ENCODE results near the gene ELP5. TPM values are rescaled to one million over a fixed set of nuclear protein-coding genes. Genes with fewer than 3 reads are reported as not detected.

Gene ELP5
- total RNA-seq, 1 donor = 21.7 TPM

- H3K4me3 ChIP-seq (ENCODE audit: insufficient read depth, low read length) = no peak overlapping the region
- H3K27me3 ChIP-seq (ENCODE audit: insufficient read depth, low read length) = peaks cover 51% of the 10 kb centered on the region
- H3K79me2 ChIP-seq (ENCODE audit: insufficient read depth, low read length) = no peaks in the 10 kb centered on the region
These were observed 40.7 kb downstream of the ELP5 start for GRCh38 chr17:7292729-7293128.

DNA sequence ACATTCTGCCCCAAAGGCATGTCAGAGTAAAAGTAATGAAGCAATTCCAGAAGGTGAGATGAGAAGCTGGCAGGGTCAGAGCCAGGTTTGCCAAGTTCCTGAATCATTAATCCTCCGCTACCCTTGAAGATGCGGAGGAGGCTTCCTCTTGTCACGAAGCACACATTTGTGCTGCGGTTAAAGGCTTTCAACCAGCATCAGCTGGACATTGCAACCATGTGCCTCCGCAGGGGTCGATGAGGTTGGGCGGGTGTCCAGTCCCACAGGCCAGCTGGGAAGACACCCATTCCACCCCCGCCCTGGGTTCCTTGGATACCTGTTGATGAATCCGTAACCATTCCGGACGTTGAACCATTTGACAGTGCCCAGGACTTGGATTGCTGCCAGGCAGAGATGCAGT, 41.1 kb downstream of the ELP5 start:
- no peak overlapping the region for H3K4me2 ChIP-seq (ENCODE audit: insufficient read depth, low read length)
- H3K4me1 ChIP-seq (ENCODE audit: insufficient read depth, low read length) = peaks cover 3% of the 10 kb centered on the region
- no peak overlapping the region for H3K4me3 ChIP-seq (ENCODE audit: insufficient read depth, low read length)
- TF ChIP-seq, protein P1, sequence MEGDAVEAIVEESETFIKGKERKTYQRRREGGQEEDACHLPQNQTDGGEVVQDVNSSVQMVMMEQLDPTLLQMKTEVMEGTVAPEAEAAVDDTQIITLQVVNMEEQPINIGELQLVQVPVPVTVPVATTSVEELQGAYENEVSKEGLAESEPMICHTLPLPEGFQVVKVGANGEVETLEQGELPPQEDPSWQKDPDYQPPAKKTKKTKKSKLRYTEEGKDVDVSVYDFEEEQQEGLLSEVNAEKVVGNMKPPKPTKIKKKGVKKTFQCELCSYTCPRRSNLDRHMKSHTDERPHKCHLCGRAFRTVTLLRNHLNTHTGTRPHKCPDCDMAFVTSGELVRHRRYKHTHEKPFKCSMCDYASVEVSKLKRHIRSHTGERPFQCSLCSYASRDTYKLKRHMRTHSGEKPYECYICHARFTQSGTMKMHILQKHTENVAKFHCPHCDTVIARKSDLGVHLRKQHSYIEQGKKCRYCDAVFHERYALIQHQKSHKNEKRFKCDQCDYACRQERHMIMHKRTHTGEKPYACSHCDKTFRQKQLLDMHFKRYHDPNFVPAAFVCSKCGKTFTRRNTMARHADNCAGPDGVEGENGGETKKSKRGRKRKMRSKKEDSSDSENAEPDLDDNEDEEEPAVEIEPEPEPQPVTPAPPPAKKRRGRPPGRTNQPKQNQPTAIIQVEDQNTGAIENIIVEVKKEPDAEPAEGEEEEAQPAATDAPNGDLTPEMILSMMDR (IDR thresholded peaks at IDR 0.05; ENCODE audit: extremely low read depth, low read depth, low read length) = no peak
- H3K27me3 ChIP-seq (ENCODE audit: insufficient read depth, low read length) = peaks cover 48% of the 10 kb centered on the region
- H4K20me1 ChIP-seq (ENCODE audit: insufficient read depth, low read length) = peaks cover 3% of the 10 kb centered on the region
- DNase-seq (ENCODE audit: insufficient read length, low spot score, missing footprints) = peak; percentile 91
- H3K9me3 ChIP-seq (ENCODE audit: low read depth, low read length) = no peaks in the 10 kb centered on the region
- H2AFZ ChIP-seq (ENCODE audit: low read length) = no peak overlapping the region
- no peaks in the 10 kb centered on the region for H3K36me3 ChIP-seq (ENCODE audit: insufficient read depth, low read length)
- no peaks in the 10 kb centered on the region for H3K79me2 ChIP-seq (ENCODE audit: insufficient read depth, low read length)
- no peak overlapping the region for H3K27ac ChIP-seq (ENCODE audit: low read depth, low read length)

More at GRCh38 chr17:7292729-7293128, 40.7 kb downstream of the ELP5 start:
- Histone ChIP-seq H2AFZ (ENCODE audit: low read length) (no peak overlapping the region), H3K4me2 (ENCODE audit: insufficient read depth, low read length) (no peak overlapping the region), H3K4me1 (ENCODE audit: insufficient read depth, low read length) (peaks cover 3% of the 10 kb centered on the region), H3K9me3 (ENCODE audit: low read depth, low read length) (no peaks in the 10 kb centered on the region), H3K36me3 (ENCODE audit: insufficient read depth, low read length) (no peaks in the 10 kb centered on the region), H3K27ac (ENCODE audit: low read depth, low read length) (no peak overlapping the region), H4K20me1 (ENCODE audit: insufficient read depth, low read length) (peaks cover 3% of the 10 kb centered on the region)
- TF ChIP-seq, protein P1 (IDR thresholded peaks at IDR 0.05; ENCODE audit: extremely low read depth, low read depth, low read length) = no peak
- DNase-seq (ENCODE audit: insufficient read length, low spot score, missing footprints) = peak; percentile 80

DNA sequence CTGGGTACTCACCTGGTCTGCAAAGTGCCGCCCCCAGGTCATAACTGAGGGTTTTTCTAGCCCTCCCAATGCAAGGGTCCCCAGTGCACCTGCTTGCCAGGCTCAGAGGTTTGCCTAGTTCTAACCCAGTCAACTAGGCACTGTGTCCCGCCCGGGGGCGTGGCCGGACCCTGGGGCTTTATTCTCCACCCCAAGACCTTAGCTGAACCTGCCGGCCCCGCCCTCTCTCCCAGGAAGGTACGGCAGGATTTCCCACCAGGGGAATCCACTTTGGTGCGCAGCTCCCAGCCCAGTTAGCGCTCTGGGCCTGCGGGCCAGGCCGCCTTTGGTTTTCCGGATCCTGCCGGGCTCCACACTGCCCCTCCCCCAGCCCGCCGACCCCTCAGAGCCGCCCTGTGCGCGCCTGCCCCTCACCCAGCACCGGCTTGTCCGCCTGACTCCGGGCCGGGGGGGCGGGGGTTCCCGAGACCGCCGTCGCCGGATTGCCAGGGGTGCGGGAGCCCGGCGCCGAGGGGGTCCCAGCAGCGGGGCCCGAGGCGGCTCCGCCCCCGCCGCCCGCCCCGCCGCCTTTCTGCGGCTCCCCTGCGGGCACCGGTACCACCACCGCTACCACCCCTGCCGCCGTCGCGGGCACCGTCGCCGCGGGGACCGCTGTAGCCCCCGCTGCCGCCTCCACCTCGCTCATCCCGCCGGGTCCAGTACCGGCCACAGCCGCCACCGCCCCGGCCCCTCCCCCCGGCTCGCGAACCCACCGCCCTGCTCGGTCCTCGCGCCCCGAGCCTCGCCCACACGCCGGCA, 42.0 kb downstream of the ELP5 start:
- Histone ChIP-seq H3K4me2 (ENCODE audit: insufficient read depth, low read length) (no peak overlapping the region), H3K27ac (ENCODE audit: low read depth, low read length) (no peak overlapping the region), H3K36me3 (ENCODE audit: insufficient read depth, low read length) (no peaks in the 10 kb centered on the region), H3K4me1 (ENCODE audit: insufficient read depth, low read length) (peaks cover 3% of the 10 kb centered on the region), H2AFZ (ENCODE audit: low read length) (no peak overlapping the region), H3K79me2 (ENCODE audit: insufficient read depth, low read length) (no peaks in the 10 kb centered on the region), H3K9me3 (ENCODE audit: low read depth, low read length) (no peaks in the 10 kb centered on the region), H3K4me3 (ENCODE audit: insufficient read depth, low read length) (no peak overlapping the region), H3K27me3 (ENCODE audit: insufficient read depth, low read length) (peaks cover 46% of the 10 kb centered on the region), H4K20me1 (ENCODE audit: insufficient read depth, low read length) (peaks cover 3% of the 10 kb centered on the region)
- TF ChIP-seq, protein P1 (IDR thresholded peaks at IDR 0.05; ENCODE audit: extremely low read depth, low read depth, low read length) = no peak
- peak; percentile 86 for DNase-seq (ENCODE audit: insufficient read length, low spot score, missing footprints)

- H3K36me3 ChIP-seq (ENCODE audit: insufficient read depth, low read length) = no peaks in the 10 kb centered on the region
- peak within 1 kb of the TSS; percentile 64 for H3K4me2 ChIP-seq (ENCODE audit: insufficient read depth, low read length)
- TF ChIP-seq, protein P1 (IDR thresholded peaks at IDR 0.05; ENCODE audit: extremely low read depth, low read depth, low read length) = no peak
- no peak within 1 kb of the TSS for H3K27ac ChIP-seq (ENCODE audit: low read depth, low read length)
- peaks cover 3% of the 10 kb centered on the region for H4K20me1 ChIP-seq (ENCODE audit: insufficient read depth, low read length)
- H3K4me3 ChIP-seq (ENCODE audit: insufficient read depth, low read length) = peak within 1 kb of the TSS; percentile 30
- H2AFZ ChIP-seq (ENCODE audit: low read length) = no peak within 1 kb of the TSS
- H3K27me3 ChIP-seq (ENCODE audit: insufficient read depth, low read length) = peaks cover 46% of the 10 kb centered on the region
- no peaks in the 10 kb centered on the region for H3K79me2 ChIP-seq (ENCODE audit: insufficient read depth, low read length)
- H3K9me3 ChIP-seq (ENCODE audit: low read depth, low read length) = no peaks in the 10 kb centered on the region
- DNase-seq (ENCODE audit: insufficient read length, low spot score, missing footprints) = peak; percentile 95
- H3K4me1 ChIP-seq (ENCODE audit: insufficient read depth, low read length) = peaks cover 3% of the 10 kb centered on the region
These were observed 42.7 kb downstream of the ELP5 start, which contains the start of gene YBX2 for GRCh38 chr17:7294614-7295153. Gene YBX2 (minus strand): TSS chr17:7294639. CDS start chr17:7294500, 139 bp downstream.

Measured in osteoblast (primary cell).